ENCODE measurements around the gene ZNF865.

Gene ZNF865

GRCh38 chr19:55644842-55645511 lies 39.5 kb downstream of the ZNF865 start:
- no peak for DNase-seq (ENCODE audit: low read depth)

DNA sequence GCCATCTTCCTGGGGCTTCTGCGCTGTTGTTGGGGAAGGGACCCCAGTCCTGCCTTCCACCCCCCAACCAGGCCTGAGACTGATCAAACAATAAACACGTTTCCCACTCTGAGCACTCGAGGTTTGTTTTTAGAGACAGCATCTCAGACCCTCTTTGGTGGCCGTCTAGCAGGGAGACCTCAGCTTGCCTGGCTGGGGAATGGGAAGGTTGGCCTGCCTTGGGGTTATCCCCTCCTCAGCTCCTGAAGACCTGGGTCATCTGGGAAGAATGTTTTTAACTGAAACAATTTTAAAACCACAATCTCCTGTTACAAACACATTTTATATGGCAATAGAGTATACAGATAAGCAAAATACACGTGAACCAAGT lies 40.0 kb downstream of the ZNF865 start:
- DNase-seq (ENCODE audit: low read depth): no peak

DNA sequence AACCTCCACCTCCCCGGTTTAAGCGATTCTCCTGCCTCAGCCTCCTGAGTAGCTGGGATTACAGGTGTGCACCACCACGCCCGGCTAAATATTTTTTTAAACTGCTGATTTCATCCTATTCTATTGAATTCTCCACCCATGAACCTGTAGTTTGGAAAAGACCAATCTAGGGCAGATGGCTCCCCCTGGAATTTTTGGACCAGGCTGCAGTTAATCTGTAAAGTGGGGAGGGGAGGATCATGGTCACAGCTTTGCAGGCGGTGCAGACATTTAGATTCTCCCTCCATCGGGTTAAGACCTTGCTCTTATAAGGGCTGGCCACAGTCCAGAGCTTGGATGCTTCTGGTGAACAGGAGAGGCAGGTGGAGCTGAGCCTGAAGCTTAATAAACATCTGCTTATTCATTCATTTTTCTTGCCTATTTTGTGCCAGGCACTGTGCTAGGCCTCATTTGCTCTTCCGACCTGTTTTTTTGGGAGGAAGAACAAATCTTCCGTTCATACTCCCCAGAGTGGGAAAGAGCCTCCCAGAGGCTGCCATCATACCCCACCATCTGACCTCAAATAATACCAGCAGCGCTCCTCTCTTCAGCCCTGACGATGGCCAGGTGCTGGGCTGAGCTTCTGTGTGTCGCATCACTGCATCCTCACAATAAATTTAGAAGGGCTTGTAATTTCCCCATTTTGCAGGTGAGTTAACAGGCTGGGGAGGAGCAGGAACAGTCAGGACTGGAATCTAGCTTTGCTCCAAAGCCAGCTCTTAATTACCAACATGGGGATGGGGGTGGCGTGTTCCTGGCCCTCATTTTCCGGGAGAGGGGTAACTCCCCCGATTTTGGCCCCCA lies 41.7 kb downstream of the ZNF865 start:
- DNase-seq (ENCODE audit: low read depth): no peak

- DNase-seq (ENCODE audit: low read depth): peak; percentile 79
These were observed 42.5 kb downstream of the ZNF865 start, which contains the start of gene CCDC106 for GRCh38 chr19:55647732-55648584. TSS of gene CCDC106 (plus strand) at chr19:55648212. CDS start at chr19:55649047, 835 bp downstream.

DNA sequence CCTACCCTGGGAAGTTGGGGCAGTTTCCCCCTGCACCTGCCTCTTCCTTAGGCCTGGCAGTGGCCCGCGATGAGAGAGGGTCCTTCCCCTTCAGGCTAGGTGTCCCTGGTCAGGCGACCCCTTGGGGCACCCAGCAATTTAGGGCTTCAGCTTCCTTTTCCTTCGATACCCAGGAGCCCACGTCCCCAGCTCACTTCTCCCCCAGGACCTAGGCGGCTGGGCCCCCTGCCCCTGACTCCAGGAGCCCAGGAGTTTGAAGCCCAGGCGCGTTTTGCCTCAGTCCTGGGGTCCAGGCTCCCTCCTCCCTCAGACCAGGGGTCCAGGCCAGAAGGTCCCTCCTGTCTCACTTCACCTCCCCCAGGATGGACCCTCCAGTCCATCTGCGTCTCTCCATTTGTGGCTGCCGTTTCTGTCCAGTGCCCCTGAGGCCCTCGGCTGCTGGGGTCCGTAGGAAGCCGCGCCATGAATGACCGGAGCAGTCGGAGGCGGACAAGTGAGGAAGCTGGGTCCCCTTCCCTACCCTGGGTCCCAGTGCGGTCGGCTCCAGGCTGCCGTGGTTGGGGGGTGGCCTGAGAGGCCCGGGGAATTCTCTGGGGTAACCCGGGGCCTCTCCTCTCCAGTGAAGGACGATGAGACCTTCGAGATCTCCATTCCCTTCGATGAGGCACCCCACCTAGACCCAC lies 43.3 kb downstream of the ZNF865 start:
- no peak for DNase-seq (ENCODE audit: low read depth)

DNA sequence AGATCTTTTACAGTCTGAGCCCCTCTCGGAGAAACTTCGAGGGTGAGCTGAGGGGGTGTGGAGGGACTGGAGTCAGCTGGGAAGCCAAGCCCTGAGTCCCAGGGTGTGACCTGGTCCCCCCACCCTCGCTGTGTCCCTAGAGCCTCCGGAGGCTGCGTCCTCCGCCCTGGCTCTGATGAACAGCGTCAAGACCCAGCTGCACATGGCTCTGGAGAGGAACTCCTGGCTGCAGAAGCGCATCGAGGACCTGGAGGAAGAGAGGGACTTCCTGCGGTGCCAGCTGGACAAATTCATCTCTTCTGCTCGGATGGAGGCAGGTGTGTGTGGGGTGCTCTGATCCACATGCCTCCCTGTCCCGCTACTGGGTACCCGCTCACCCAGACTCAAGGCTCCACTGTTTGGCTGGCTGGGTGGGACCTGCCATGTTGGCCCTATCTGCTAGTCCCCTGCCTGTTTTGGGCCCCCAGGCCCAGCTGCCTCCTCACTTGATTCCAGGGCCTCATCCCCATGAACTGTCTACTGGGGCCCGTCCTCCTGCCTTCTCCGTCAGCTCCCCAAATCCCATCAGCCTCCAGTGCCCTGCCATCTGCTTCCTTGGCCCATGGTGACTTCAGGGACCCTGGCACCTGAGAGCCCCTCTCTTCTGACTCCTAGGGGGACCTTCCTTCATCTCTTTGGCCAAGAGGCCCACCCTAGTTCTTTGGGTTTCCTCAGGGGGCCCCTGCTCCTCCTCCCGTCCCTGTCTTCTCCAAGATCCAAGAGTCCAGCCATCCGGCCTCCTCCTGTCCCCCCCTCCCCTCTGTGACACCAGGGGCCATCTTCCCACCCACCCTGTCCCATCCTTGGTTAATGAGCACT lies 44.0 kb downstream of the ZNF865 start:
- DNase-seq (ENCODE audit: low read depth): no peak

GRCh38 chr19:55650126-55650557 lies 44.7 kb downstream of the ZNF865 start:
- DNase-seq (ENCODE audit: low read depth): no peak

GRCh38 chr19:55650602-55651230 lies 45.3 kb downstream of the ZNF865 start:
- no peak for DNase-seq (ENCODE audit: low read depth)

DNA sequence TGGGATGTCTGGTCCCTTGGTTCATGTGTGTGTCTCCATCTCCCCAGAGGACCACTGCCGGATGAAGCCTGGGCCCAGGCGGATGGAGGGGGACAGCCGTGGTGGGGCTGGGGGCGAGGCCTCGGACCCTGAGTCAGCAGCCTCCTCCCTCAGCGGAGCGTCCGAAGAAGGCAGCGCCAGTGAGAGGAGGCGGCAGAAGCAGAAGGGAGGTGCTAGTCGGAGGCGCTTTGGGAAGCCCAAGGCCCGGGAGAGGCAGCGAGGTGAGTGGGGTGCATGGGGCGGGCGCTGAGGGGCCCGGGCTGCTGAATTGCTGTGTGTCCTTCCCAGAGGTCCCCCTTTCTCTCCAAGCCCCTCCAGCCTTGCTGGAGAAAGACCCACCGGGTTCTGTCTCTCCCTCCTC lies 45.8 kb downstream of the ZNF865 start:
- no peak for DNase-seq (ENCODE audit: low read depth)

GRCh38 chr19:55652311-55653128 lies 47.1 kb downstream of the ZNF865 start:
- no peak for DNase-seq (ENCODE audit: low read depth)

- peak; percentile 97 for DNase-seq (ENCODE audit: low read depth)
These were observed 48.3 kb downstream of the ZNF865 start for GRCh38 chr19:55653651-55654322.

DNA sequence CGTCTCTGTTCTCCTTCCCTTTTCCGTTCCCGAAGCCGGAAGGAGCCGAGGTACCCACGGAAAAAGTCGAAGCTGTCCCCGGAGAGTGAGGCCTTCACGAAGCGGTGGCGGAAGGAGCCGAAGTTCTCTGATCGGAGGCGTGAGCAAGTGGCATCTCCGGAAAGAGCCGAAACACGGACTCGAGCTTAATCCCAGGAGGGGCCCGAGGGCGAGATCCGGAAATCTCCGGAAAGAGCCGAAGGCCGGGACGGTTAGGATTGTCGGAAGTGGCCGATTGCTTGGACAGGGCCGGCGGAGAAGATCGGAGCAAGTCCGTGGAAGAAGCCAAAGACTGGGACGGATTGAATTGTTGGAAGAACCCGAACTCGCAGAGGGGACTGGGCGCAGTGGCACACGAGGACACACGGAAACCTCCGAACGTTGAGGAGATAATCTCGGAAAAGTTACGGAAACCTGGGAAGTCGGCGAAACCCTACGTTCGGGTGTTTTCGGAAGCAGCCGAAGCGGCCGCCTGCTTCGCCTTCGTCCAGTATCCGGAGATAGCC lies 48.9 kb downstream of the ZNF865 start:
- peak; percentile 99 for DNase-seq (ENCODE audit: low read depth)

DNA sequence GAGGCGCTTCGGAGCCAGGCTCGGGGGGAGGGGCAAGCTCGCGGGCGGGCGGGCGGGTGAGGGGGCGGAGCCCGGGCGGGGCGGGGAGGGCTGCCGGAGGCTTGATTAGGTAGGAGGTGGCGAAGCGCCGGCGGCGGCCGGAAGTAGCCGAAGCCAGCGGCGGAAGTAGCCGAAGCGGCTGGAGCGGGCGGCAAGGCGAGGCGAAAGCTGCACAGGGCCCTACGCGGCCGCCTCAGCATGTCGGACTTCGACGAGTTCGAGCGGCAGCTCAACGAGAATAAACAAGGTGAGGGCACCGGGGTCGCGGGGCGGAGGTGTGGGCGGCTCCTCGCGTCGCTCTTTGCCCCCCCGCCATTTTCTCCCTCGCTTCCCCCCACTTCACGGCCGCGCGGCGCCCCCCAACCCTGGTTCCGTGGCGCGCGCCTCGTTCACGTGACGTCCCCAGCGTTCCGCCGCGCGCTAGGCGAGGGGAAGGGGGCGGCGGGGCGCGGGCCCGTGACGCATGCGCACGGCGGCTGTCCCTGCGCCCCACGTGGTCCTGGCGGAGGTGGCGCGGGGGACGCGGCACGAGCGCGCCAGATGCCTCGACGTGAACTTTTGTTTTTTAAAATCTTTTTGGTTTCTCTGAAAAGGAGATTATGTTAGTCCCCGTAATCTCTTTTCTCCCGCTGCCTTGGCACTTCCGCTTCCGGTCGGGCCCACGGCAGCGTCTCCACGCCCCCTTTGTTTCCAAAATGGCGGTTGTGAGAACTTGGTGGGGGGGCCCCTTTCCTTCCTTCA lies 49.6 kb downstream of the ZNF865 start, which contains the start of gene U2AF2:
U2AF2 (plus strand) TSS at position 168 of the 780 bp plus-strand sequence; CDS start at position 238, 70 bp downstream.
- DNase-seq (ENCODE audit: low read depth): peak; percentile 82

- no peak for DNase-seq (ENCODE audit: low read depth)
These were observed 50.2 kb downstream of the ZNF865 start for GRCh38 chr19:55655648-55656040.

DNA sequence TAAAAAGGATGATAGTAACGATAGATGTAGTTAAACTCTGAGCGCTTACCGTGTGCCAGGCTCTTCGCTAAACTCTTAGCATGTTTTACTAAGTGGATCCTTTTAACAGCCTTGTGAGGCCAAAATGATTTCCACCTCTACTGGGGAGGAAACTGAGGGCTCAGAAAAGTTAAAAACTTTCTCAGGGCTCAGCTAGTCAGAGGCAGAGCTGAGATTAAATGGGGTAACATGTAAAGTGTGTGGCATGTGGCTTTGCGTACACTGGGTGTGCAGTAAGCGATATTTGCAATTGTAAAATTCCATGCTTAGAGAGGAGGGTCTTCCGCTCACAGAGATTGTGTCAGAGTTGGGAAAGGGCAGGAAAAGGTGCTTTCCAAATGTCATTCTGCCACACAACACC lies 51.1 kb downstream of the ZNF865 start:
- no peak for DNase-seq (ENCODE audit: low read depth)

- DNase-seq (ENCODE audit: low read depth): no peak
These were observed 51.7 kb downstream of the ZNF865 start for GRCh38 chr19:55656988-55657747.

Measured in amniotic epithelial cell (primary cell).